ENCODE results near the gene AAGAB. TPM values are rescaled to one million over a fixed set of nuclear protein-coding genes. Genes with fewer than 3 reads are reported as not detected.

AAGAB gene
- total RNA-seq, 1 experiment from 2014 or later, result 30.5 TPM

DNA sequence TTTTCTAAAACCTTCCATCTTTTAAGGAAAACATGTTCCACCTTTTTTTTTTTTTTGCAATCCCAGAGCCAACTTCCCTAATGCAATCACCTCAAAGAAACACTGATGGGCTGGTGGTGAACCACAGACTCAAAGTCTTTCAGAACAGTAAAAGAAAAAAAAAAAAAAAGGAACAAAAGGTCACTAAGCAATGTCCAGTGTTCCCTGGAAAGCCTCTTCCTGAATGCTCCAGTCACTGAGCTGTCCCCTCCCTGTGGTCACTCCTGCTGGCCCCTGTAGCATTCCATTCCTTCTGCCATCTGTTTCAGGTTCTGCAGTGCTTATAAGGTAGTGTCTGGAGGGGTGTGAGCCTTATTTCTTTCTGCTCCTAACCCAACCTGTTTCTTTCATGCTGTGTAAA lies 53.3 kb downstream of the AAGAB start:
- Histone ChIP-seq H2AFZ (ENCODE audit: low read length) (no peak overlapping the region), H3K27me3 (ENCODE audit: low read length) (no peaks in the 10 kb centered on the region), H3K27ac (ENCODE audit: low read length) (no peak overlapping the region), H4K20me1 (ENCODE audit: low read length) (no peaks in the 10 kb centered on the region), H3K4me1 (ENCODE audit: insufficient read depth, low read length) (no peaks in the 10 kb centered on the region), H3K36me3 (ENCODE audit: low read depth, low read length) (peaks cover 2% of the 10 kb centered on the region; the same call in 1 of the 2 replicates), H3K9me3 (ENCODE audit: low read length) (no peaks in the 10 kb centered on the region), H3K79me2 (ENCODE audit: low read length) (no peaks in the 10 kb centered on the region), H3K9me2 (replicated peaks; ENCODE audit: low read length) (no peaks in the 10 kb centered on the region), H3K9ac (ENCODE audit: low read length) (no peak overlapping the region), H3F3A (ENCODE audit: low read length, unreplicated experiment) (peaks cover 14% of the 10 kb centered on the region), H3K4me2 (ENCODE audit: low read length) (no peak overlapping the region), H3K4me3 (ENCODE audit: low read length) (no peak overlapping the region)
- ChIA-PET CTCF (no interaction called here), POLR2A (ENCODE audit: unreplicated experiment) (interaction anchor here (0.6 kb wide), 1 partner anchor 52 kb away, joined by 3 read pairs; no protein-coding TSS in a partner anchor)
- intact Hi-C loops (cut with micrococcal nuclease), result no loop called here
- ATAC-seq (no peak), DNase-seq (no peak)
- TF ChIP-seq EZH2 (IDR thresholded peaks at IDR 0.05; ENCODE audit: low read length, unreplicated experiment) (no peak), EZH2phosphoT487 (IDR thresholded peaks at IDR 0.05; ENCODE audit: borderline replicate concordance, low read length) (no peak)
- TF ChIP-seq, protein P1, sequence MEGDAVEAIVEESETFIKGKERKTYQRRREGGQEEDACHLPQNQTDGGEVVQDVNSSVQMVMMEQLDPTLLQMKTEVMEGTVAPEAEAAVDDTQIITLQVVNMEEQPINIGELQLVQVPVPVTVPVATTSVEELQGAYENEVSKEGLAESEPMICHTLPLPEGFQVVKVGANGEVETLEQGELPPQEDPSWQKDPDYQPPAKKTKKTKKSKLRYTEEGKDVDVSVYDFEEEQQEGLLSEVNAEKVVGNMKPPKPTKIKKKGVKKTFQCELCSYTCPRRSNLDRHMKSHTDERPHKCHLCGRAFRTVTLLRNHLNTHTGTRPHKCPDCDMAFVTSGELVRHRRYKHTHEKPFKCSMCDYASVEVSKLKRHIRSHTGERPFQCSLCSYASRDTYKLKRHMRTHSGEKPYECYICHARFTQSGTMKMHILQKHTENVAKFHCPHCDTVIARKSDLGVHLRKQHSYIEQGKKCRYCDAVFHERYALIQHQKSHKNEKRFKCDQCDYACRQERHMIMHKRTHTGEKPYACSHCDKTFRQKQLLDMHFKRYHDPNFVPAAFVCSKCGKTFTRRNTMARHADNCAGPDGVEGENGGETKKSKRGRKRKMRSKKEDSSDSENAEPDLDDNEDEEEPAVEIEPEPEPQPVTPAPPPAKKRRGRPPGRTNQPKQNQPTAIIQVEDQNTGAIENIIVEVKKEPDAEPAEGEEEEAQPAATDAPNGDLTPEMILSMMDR (conservative IDR thresholded peaks at IDR 0.05; ENCODE audit: low read depth, low read length), result no peak
- BruUV-seq (replicated peaks), result no TSS peak

DNA sequence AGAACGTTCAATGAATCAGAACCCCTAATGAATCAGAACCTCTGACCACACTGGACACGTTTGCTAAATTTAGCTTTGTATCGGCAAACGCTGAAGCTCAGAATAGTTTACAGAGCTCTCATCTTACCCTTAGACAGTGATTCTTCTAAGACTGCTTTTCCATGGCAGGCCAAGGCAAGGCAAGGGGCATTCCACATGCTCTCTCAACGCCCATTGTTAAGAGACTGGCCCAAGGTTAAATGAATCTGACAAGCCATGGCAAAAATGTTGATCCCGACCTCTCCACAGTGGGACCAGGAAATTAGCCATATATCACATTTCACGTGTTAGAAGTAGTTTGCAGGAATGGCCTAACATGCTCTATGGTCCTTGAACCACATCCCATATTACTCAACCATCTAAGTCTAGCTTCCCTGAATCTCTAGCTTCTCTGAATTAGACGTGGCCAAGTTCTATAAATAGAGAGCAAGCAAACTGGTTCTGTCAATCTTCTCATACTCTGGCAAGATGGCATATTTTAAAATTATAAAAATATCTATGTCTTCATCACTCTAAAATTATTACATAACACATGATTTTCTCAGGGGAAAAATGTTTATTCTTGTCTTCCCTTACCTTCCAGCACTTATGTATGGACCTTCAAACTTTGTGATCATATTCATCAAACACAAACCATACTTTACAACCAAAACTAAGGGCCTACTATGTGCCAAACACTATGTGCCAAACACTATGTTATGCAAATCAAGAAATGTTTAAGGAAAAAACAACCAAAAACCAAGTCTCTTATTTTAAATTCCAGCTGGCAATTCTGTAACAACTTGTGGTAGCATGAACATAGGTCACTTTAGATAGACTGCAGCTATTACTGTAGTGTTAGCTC lies 54.3 kb downstream of the AAGAB start:
- Histone ChIP-seq H3K27me3 (ENCODE audit: low read length) (no peaks in the 10 kb centered on the region), H3K4me3 (ENCODE audit: low read length) (no peak overlapping the region), H3K9me3 (ENCODE audit: low read length) (no peaks in the 10 kb centered on the region), H3K9me2 (replicated peaks; ENCODE audit: low read length) (no peaks in the 10 kb centered on the region), H2AFZ (ENCODE audit: low read length) (no peak overlapping the region), H4K20me1 (ENCODE audit: low read length) (no peaks in the 10 kb centered on the region), H3F3A (ENCODE audit: low read length, unreplicated experiment) (peaks cover 17% of the 10 kb centered on the region), H3K9ac (ENCODE audit: low read length) (no peak overlapping the region), H3K27ac (ENCODE audit: low read length) (no peak overlapping the region), H3K4me1 (ENCODE audit: insufficient read depth, low read length) (no peaks in the 10 kb centered on the region), H3K79me2 (ENCODE audit: low read length) (no peaks in the 10 kb centered on the region), H3K4me2 (ENCODE audit: low read length) (no peak overlapping the region), H3K36me3 (ENCODE audit: low read depth, low read length) (peaks cover 4% of the 10 kb centered on the region; the same call in 1 of the 2 replicates)
- BruUV-seq (replicated peaks), result no TSS peak
- ChIA-PET CTCF (no interaction called here), POLR2A (ENCODE audit: unreplicated experiment) (interaction anchor here (0.6 kb wide), 1 partner anchor 74 kb away, joined by 3 read pairs; no protein-coding TSS in a partner anchor)
- DNase-seq, result no peak
- TF ChIP-seq, protein P1 (conservative IDR thresholded peaks at IDR 0.05; ENCODE audit: low read depth, low read length), result no peak
- TF ChIP-seq EZH2 (IDR thresholded peaks at IDR 0.05; ENCODE audit: low read length, unreplicated experiment) (no peak), EZH2phosphoT487 (IDR thresholded peaks at IDR 0.05; ENCODE audit: borderline replicate concordance, low read length) (no peak)
- ATAC-seq, result no peak
- intact Hi-C loops (cut with micrococcal nuclease), result no loop called here

DNA sequence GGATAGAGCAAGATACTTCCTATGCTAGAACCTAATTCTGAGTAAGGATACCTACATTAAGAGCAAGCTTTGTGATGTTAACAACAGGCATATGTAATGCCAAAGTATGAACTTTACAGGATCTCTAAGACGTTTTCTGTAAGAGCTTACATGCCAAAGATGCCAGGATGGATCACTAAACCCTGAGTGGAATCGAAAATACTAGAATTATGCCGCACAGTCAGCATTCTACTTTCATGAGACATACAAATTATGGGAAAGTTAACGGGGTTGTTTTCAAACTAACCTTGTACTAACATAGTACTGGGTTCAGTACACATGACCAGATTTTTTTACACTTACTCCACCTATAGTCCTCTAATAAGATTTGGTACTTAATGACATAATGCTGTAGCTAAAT lies 55.1 kb downstream of the AAGAB start:
- TF ChIP-seq, protein P1 (conservative IDR thresholded peaks at IDR 0.05; ENCODE audit: low read depth, low read length), result no peak
- TF ChIP-seq EZH2phosphoT487 (IDR thresholded peaks at IDR 0.05; ENCODE audit: borderline replicate concordance, low read length), result no peak
- no peak for TF ChIP-seq EZH2 (IDR thresholded peaks at IDR 0.05; ENCODE audit: low read length, unreplicated experiment)
- no peaks in the 10 kb centered on the region for H3K4me1 ChIP-seq (ENCODE audit: insufficient read depth, low read length)
- H3K9me2 ChIP-seq (replicated peaks; ENCODE audit: low read length), result no peaks in the 10 kb centered on the region
- DNase-seq (no peak), ATAC-seq (no peak)
- H3K27me3 ChIP-seq (ENCODE audit: low read length), result no peaks in the 10 kb centered on the region
- BruUV-seq (replicated peaks), result no TSS peak
- CTCF ChIA-PET, result no interaction called here
- no peaks in the 10 kb centered on the region for H3K79me2 ChIP-seq (ENCODE audit: low read length)
- peaks cover 12% of the 10 kb centered on the region for H3K36me3 ChIP-seq (ENCODE audit: low read depth, low read length)
- H3K9me3 ChIP-seq (ENCODE audit: low read length), result no peaks in the 10 kb centered on the region
- H2AFZ ChIP-seq (ENCODE audit: low read length), result no peak overlapping the region
- H3K4me3 ChIP-seq (ENCODE audit: low read length), result no peak overlapping the region
- POLR2A ChIA-PET (ENCODE audit: unreplicated experiment), result interaction anchor here (0.6 kb wide), 2 partner anchors 74 to 254 kb away, joined by 3 read pairs; no protein-coding TSS in a partner anchor
- no peak overlapping the region for H3K27ac ChIP-seq (ENCODE audit: low read length)
- no peak overlapping the region for H3K9ac ChIP-seq (ENCODE audit: low read length)
- intact Hi-C loops (cut with micrococcal nuclease), result no loop called here
- H3F3A ChIP-seq (ENCODE audit: low read length, unreplicated experiment), result peaks cover 21% of the 10 kb centered on the region
- no peak overlapping the region for H3K4me2 ChIP-seq (ENCODE audit: low read length)
- no peaks in the 10 kb centered on the region for H4K20me1 ChIP-seq (ENCODE audit: low read length)

Data from PC-3 (cell line).